Colon (tissue), 2 donors: ENCODE measurements around the gene DRAM2.
"Not testable (repeated sequence)": the region's sequence is repeated elsewhere in the genome, so short reads cannot be mapped to it uniquely, and the experiment has no call there.

ENCODE experiments used
- FAIRE-seq: peaks from 2 replicates; lab custom pipeline; 2012; peaks lifted over from hg19 to GRCh38; lab: Jason Lieb, UNC
- donor health status: control.
- donor health status: control.

Gene DRAM2

DNA sequence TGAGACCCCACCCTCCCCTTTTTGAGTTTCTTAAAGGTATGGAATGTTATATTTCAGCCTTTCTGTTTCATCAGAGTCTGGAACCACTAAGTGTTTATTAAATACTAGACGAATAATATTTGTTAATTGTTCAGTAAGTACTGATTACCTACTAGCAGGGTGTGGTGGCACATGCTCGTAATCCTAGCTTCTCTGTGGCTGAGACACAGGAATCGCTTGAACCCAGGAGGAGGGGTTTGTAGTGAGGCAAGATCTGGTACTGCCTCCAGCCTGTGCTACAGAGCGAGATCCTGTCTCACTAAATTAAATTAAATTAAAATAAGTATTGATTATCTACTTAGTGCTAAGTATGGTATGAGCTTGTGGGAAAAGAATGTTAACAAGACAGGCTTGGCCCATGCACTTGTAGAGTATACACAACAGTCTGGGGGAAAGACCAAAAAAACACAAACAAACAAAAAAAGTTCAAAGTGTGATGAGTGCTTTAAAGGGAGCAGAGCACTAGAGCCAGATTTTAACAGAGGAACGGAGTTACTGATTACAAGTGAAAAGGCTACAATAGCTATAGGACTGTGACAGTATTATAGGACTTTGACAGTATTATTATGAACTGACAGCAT lies 2.6 kb upstream of the DRAM2 start:
- FAIRE-seq = no peak

GRCh38 chr1:111141245-111142220 lies 1.6 kb upstream of the DRAM2 start:
- no peak for FAIRE-seq

GRCh38 chr1:111140680-111140967 lies 731 bp upstream of the DRAM2 start:
- no peak for FAIRE-seq

GRCh38 chr1:111139324-111139955 lies 453 bp downstream of the DRAM2 start:
- no peak for FAIRE-seq

DNA sequence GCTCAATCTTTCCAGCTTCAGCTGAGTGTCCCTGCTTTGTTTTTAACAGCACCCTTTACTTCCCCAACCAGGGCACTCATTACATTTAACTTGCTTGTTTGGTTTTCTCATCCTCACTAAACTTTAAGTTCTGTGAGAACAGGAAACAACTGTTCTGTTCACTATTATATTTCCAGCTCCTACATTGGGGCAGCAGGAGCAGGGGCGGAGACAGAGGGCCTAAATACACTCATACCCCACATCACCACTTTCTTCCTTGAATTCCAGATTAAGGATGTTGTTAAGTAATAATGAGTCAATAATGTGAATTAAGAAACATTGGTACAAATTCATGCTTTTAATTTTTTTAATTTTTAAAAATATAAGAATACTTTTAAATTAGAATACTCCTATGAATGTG lies 6.0 kb downstream of the DRAM2 start:
- FAIRE-seq = no peak

DNA sequence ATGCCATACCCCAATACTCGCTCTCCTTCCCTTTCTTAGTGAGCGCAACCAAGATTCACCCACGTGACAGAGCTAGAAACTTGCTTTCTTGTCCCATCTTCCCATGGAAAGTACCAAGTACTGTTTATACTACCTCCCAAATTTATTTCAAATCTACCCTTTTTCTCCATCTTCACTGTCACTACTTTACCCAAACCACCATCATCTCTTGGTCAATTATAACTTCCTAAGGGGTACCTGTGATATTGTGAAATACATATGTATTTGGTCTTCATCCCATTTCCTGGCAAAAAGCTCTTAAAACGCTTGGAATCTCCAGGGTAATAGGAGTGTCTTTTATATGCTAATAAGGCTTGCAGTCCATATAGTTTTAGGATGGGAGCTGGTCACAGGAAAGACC lies 8.2 kb downstream of the DRAM2 start:
- no peak for FAIRE-seq

GRCh38 chr1:111129376-111129775 lies 10.5 kb downstream of the DRAM2 start:
- no peak for FAIRE-seq

- FAIRE-seq = no peak
Measured at GRCh38 chr1:111127923-111128643, 11.8 kb downstream of the DRAM2 start.

- no peak for FAIRE-seq
Measured at GRCh38 chr1:111126354-111126753, 13.5 kb downstream of the DRAM2 start.

GRCh38 chr1:111116496-111116895 lies 23.4 kb downstream of the DRAM2 start:
- no peak for FAIRE-seq

DNA sequence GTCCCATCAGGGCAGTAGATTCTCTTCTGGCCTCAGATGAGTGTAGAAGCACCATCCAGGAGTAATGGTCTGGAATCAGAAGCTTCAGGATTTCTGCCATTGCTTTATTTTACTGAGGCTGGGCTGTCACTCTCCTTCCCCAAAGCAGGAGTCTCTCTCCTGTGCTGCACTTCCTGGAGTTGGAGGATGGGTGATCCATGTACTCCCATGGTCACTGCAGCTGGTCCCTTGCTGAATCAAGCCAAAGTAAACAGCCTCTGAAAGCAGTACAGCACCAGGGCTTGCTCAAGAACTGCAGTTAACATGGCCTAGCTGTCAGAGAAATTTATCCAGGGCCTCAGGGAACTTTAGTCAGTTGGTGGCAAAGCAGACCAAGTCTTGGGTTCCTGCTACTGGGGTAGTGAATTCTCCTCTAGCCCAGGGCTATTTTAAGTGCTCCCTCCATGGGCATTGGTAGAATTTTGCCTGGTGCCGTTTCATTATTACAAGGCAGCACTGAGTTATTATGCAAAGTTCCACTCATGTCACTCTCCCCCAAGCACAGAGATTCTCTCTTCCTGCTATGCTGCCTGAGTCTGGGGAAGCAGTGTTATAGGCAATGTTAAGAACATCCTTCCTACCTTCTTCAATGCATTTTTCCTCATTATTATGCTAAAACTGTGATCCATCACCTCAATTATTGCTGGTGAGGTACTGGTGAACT lies 29.5 kb downstream of the DRAM2 start:
- no peak for FAIRE-seq

- FAIRE-seq = no peak
Measured at GRCh38 chr1:111104981-111105380, 34.9 kb downstream of the DRAM2 start.

- no peak for FAIRE-seq
Measured at GRCh38 chr1:111101854-111102642, 37.8 kb downstream of the DRAM2 start.

DNA sequence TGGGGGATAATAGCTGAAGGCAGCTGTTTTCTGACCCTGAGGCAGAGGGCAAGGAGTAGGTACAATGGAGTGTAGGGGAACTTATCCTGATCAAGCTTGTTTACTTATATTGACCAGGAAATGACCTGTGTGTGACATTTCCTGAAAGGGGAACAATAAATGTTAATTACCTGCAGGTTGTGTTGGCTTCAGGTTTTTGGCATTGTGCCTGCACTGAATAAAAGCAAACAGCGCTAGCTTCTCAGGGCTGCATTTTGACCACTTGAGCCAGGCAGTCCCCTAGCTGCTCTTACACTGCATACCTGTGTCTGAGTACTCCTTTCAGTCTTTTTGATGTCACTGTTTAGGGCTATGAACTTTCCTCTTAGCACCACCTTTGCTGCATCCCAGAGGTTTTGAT lies 40.6 kb downstream of the DRAM2 start:
- no peak for FAIRE-seq

- no peak for FAIRE-seq
Measured at GRCh38 chr1:111097356-111098099, 42.4 kb downstream of the DRAM2 start.

DNA sequence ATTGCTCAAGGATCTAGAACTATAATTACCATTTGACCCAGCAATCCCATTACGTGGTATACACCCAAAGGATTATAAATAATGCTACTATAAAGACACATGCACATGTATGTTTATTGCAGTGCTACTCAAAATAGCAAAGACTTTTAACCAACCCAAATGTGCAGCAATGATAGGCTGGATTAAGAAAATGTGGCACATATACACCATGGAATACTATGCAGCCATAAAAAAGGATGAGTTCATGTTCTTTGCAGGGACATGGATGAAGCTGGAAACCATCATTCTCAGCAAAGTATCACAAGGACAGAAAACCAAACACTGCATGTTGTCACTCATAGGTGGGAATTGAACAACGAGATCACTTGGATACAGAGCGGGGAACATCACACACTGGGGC lies 44.5 kb downstream of the DRAM2 start:
- FAIRE-seq = not testable (repeated sequence)

DNA sequence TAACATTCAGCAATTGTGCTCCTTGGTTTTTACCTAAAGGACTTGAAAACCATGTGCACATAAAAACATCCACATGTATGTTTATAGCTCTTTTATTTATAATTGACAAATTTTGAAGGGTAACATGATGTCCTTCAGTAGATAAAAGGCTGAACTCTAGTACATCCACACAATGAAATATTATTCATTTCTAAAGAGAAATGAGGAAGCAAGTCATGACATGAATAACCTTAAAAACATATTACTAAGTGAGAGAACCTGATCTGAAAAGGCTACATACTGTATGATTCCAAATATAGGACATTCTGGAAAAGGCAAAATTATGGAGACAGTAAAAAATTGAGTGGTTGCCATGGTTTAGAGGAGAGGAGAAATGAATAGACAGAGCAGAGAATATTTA lies 50.3 kb downstream of the DRAM2 start:
- no peak for FAIRE-seq

DNA sequence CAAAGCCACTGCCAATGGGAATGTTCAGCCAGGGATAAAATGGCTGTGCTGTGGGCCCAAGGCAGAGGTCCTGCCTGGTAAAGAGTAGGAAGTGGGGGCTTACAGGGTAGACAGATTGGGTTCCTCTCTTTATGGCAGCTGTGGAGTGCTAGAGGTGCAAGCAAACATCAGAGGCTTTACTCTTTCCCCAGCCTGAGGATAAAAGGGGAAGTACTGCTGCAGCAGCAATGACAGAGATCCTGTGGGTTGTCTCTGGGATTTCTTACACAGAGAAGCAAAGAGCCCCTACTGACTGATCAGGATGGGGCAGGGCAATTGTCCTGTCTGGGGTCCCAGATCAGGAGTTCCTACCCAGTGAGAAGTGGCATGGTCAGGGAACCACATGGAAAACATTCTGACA lies 54.2 kb downstream of the DRAM2 start:
- FAIRE-seq = no peak

DNA sequence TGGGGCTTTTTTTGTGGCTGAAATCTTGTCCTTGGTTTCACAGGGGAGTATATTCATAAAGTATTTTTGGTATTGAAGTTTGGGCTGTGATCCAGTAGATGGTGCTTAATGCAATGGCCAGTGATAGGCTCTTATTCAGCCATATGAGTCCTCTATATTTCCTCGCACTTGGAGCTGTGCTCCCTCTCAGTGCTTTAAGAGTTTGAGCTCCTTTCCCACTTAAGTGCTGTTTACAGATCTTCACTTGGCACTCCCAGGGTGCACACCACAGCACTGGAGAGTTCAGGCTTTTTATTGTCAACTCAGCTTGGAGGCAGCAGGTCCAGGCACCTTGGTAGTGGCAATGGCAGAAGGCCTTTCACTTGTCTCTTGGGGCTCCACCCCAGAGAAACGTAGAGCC lies 54.9 kb downstream of the DRAM2 start:
- no peak for FAIRE-seq

DNA sequence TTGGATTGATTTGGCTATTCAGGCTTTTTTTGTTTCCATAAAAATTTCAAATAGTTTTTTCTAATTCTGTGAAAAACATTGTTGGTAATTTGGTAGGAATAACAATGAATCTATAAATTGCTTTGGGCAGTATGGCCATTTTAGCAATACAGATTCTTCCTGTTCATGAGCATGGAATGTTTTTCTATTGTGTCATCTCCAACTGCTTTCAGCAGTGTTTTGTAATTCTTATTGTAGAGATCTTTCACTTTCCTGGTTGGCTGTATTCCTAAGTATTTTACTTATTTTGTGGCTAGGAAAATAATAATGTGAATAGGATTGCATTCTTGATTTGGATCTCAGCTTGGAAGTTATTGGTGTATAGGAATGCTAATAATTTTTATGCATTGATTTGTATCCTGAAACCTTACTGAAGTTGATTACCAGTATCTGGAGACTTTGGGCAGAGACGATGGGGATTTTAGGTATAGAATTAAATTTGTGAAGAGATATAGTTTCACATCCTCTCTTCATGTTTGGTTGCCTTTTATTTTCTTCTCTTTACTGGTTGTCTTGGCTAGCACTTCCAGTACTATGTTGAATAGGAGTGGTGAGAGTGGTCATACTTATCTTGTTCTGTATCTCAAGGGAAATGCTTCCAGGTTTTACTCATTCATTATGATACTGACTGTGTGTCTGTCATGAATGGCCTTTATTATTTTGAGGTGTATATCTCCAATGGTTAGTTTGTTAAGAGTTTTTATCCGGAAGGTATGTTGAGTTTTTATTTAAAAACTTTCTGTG lies 57.3 kb downstream of the DRAM2 start:
- FAIRE-seq = no peak
